ENCODE data around the gene KIAA1614. TPM values are rescaled to one million over a fixed set of nuclear protein-coding genes. Genes with fewer than 3 reads are reported as not detected.

KIAA1614 gene
- total RNA-seq, 4 donors from 2014 or later: 6.3 to 13.9 (median 10.1) TPM

GRCh38 chr1:180946056-180946455 is 33.4 kb downstream of the KIAA1614 start:
- TF ChIP-seq CTCF (IDR thresholded peaks at IDR 0.05; ENCODE audit: low read depth): no peak

GRCh38 chr1:180946541-180947498 is 34.1 kb downstream of the KIAA1614 start:
- TF ChIP-seq CTCF (IDR thresholded peaks at IDR 0.05; ENCODE audit: low read depth): no peak

GRCh38 chr1:180947499-180947885 is 34.8 kb downstream of the KIAA1614 start:
- TF ChIP-seq CTCF (IDR thresholded peaks at IDR 0.05; ENCODE audit: low read depth): no peak

GRCh38 chr1:180947901-180948640 is 35.4 kb downstream of the KIAA1614 start:
- no peak for TF ChIP-seq CTCF (IDR thresholded peaks at IDR 0.05; ENCODE audit: low read depth)

- TF ChIP-seq CTCF (IDR thresholded peaks at IDR 0.05; ENCODE audit: low read depth): no peak
Measured at GRCh38 chr1:180948641-180949615, 36.2 kb downstream of the KIAA1614 start.

- no peak for TF ChIP-seq CTCF (IDR thresholded peaks at IDR 0.05; ENCODE audit: low read depth)
Measured at GRCh38 chr1:180949616-180950000, 36.9 kb downstream of the KIAA1614 start.

Data from subcutaneous adipose tissue (tissue), 4 donors.